HS-27A (cell line): ENCODE measurements around the gene WDR37.
"Not testable (repeated sequence)": the region's sequence is repeated elsewhere in the genome, so short reads cannot be mapped to it uniquely, and the experiment has no call there.

Experiments
- DNase-seq: peaks from one replicate; pipeline ENCODE4 v3.0.0-alpha.2; 2012; ENCODE audit warnings: low read depth, missing footprints

Gene WDR37

GRCh38 chr10:1153805-1154351 is 97.7 kb downstream of the WDR37 start:
- no peak for DNase-seq

- DNase-seq, result no peak
These were observed 98.5 kb downstream of the WDR37 start for GRCh38 chr10:1154531-1155295.

DNA sequence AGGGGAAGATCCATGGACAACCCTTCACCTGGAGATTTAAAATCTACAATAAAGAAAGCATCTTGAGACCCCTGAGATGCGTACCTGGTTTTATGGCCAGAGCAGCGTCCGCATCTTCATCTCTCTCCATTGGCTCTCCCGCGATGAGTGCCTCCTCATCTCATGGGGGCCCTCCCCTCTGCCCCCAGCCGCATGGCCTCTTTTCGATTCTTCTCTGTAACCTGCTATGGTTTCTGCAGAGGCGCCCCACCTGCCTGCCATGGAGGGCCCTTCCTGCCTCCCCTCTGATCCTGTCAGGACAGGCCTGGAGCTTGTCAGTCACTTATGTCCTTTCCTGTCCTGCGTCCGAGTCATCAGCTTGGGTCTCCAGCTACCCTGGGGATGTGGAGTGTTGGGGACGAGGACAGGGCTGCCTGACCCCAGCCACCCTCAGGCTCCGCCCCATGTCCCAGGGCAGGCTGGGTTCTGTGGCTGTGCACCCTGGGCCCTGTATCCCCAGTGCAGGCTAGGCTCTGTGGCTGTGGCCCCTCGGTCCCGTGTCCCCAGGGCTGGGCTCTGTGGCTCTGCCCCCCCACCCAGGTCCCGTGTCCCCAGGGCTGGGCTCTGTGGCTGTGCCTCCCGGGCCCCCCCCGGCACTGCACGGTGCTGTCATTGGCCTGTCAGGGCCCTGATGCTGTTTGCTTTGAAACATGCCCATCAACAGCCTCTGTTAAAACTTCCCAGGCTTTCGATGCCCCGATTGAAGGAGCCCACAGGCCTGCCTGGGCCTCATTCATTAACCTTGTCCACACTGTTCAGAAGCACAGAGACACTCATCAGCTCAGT is 99.8 kb downstream of the WDR37 start:
- DNase-seq, result no peak

DNA sequence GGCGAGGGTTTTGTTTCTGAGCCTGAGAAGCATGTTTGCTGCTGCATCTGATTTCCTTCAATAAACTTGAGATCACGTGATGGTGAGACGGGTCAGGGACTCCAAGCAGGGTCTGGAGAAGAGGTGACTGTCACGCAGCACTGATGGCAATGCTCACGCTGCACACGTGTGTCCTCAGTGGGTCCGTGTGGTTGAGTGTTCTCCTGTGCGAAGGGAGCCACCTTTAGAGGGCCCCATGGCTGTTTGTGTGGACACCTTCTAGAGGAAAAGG is 100.4 kb downstream of the WDR37 start:
- no peak for DNase-seq

DNA sequence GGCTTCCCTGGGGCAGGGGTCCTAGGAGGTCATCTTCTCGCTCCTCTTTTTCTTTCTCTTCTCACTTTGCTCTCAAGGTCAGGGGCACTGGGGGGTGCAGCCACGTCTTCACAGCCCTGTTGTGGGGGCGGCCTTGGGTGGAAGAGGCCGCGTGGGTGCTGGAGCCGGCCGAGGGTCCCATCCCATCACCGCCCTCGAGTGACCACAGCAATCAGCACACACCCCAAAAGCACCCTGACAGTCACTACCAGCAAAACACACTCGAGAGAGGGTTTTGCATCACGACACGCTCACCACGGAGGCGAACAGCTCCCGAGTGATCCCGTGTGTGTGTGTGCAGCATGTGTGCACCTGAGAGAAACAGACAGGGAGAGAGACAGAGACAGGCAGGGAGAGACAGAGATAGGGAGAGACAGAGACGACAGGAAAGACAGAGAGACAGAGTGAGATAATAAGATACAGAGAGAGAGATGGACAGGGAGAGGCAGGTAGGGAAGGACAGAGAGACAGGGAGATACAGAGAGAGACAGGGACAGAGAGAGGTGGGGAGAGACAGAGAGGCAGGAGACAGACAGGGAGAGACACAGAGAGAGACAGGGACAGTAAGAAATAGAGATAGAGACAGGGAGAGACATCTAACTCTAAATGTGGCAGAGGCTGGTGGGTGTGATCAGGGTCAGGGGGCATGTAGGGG is 100.9 kb downstream of the WDR37 start:
- DNase-seq, result no peak

DNA sequence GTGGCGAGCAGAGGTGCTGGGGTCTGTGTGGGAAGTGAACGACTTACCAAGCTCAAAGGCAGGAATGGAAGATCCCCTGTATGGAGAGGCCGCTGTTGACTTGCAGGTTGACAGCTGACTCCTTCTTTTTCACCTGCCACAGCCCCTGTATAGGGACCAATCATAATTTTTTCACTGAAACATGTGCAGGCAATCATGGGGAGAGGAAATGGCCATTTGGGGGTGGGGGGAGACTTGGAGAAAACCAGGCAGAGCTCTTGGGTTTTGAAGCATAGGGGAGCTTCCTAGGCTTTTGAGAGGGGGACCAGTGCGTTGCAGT is 101.4 kb downstream of the WDR37 start:
- no peak for DNase-seq

DNA sequence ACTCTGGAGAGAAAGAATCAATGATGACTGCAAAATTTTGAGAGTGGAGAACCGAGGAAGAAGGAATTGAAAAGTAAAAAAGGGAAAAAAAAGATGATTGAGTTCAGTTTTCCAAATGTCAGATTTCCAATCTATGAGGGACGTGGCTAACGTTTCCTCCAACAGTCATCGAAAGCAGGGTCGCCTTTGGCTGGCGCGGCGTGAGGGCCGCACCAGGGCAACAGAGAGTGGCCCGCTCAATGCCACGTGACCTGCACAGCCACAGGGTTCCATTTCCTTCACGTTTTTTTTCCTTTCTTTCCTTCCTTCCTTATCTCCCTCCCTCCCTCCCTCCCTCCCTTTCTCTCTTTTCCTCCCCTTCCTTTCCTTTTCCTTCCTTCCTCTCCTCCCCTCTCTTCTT is 101.9 kb downstream of the WDR37 start:
- DNase-seq, result no peak

- DNase-seq, result not testable (repeated sequence)
These were observed 102.4 kb downstream of the WDR37 start for GRCh38 chr10:1158536-1158935.

DNA sequence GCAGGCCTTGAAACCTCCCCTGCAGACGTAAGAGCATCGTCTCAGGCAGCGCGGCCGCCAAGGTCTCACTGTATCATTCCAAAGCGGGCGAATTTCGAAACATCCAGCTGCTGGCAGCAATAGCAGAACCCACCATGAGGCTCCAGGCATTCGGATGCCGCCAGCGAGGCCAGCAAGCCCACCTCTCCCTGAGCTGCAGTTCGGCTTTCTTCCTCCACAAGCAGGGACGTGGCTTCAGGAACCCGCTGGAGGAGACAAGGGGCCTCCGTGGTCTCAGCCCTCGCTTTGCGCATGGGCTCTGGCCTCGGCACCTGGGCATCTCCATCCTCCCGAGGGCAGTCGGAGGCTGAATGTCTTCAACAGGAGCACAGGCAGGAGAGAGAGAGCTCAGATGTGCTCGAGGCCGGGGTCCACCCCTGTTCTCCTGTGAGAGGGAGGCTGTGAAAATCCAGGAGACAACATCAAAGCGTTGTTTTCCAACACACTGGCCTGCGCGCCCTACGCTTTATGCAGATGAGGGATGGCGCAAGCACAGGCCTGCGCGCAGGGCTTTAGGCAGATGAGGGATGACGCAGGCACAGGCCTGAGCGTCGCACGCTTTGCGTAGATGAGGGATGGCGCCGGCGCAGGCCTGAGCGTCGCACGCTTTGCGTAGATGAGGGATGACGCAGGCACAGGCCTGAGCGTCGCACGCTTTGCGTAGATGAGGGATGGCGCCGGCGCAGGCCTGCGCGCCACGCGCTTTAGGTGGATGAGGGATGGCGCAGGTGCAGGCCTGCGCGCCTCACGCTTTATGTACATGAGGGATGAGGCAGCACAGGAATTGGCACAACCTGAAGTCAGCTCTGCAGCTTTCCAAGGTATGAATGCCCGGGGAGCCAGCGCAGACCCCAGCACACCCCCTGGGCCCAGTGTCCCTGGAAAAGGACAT is 103.2 kb downstream of the WDR37 start:
- DNase-seq, result no peak

- no peak for DNase-seq
These were observed 104.6 kb downstream of the WDR37 start for GRCh38 chr10:1160561-1161314.

DNA sequence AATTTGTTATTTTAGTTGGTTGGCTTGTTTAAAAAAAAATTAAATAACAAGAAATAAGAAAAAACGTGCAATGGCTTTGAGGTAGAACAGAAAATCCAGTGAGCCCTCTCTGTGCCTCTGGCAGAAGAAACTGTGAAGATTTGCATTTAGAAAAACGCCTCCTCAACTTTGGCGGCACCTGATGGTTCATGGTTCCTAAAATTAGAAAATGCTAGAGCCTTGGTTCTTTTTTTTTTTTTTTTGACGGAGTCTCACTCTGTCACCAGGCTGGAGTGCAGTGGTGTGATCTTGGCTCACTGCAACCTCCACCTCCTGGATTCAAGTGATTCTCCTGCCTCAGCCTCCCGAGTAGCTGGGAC is 105.1 kb downstream of the WDR37 start:
- not testable (repeated sequence) for DNase-seq

DNA sequence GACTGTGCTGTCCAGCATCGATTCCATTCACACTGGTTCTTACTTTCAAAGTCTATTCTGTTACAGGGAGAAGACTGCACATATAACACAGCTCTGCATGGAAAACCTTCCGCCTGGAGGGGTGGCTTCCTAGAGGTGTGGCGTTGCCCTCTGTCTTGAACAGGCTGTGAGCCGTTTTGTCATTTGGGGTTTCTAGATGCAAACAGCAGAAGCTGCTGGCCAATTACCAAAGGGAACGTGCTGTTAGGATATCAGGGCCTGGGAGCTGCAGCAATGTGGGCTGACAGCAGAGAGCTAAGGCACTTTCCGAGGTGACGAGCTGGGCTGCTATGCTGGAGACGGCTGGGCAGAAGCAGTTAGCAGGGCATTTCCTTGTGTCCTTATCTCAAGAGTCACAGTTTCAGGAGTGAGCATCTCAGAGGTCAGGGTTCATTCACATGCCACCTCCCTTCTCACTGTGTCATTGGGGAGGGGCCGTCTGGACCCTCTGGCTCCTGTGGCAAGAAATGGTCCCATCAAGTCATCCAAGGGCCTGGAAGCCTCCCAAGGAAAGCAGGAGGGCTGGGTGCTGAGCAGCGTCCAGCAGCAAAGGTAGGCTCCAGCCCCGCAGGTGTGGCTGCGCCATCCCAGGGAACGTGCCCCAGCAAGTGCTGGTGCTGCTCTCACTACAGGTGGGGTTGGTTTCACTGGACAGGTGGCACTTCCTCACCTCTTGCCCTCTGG is 106.5 kb downstream of the WDR37 start:
- no peak for DNase-seq

DNA sequence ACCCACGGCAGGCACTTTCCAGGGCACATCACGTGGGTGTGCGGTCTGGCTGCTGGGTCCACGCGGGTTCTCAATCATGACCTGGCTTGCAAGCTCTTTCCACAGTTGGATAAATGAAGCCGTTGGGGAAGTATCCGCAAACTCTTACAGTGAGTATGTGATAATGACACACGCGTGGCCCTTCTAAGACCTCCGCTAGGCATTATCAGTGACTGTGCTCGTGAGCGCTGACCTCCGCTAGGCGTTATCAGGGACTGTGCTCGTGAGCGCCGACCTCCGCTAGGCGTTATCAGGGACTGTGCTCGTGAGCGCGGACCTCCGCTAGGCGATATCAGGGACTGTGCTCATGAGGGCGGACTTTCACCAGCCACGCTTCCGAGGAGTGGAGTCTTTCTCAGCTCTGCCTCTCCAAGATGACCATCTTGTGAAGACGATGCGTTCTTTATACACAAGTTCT is 107.0 kb downstream of the WDR37 start:
- DNase-seq, result no peak

DNA sequence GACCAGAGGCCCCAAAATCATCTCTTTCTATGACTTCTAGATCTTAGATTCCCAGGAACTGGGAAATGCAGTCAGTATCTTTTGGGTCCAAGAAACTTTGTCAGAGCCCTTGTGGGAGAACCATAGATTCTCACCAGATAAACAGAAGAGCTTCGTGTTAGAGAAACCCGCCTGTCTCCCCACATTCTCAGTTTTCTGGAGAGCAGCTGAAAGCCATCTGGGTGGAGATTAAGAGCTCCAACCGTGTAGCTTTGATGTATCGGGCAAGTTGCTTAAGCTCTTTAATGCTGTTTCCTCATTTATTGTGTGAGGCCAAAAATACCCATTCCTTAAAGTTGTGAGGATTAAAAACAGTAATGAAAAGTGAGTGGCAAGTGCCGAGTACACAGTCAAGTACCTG is 107.6 kb downstream of the WDR37 start:
- no peak for DNase-seq

GRCh38 chr10:1166101-1166827 is 110.1 kb downstream of the WDR37 start:
- no peak for DNase-seq

DNA sequence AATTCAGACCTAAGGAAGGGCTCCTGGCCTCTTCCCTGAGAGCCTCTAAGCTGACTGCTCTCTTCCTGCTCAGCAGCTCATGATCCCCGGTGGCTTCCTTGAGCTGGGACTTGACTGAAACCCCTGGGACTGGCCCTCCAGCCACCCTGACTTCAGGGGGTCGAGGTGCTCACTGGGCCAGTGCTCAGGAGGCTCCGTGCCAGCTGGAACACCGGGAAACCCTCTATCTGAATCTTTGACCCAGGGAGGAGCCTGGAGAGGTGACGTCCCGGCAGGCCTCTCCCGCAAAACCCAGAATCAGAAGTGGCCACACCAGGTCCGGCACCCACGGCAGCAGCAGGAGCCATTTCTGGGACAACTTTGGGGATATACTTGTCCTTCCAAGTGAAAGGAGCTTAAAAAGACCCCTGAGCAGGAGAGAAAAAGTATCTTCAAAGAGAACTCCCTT is 110.7 kb downstream of the WDR37 start:
- DNase-seq, result no peak

- DNase-seq, result no peak
These were observed 112.6 kb downstream of the WDR37 start for GRCh38 chr10:1168763-1169162.

- no peak for DNase-seq
These were observed 113.2 kb downstream of the WDR37 start for GRCh38 chr10:1169186-1169885.
